CD4-positive, alpha-beta T cell (primary cell): Measurements from ENCODE around the gene GLDN. TPM values are rescaled to one million over a fixed set of nuclear protein-coding genes. Genes with fewer than 3 reads are reported as not detected.

Experiments
- ATAC-seq: fragments of 200-7000 bp; cut with Tn5 transposase; one replicate; pipeline ENCODE4 v1.10.0; 2022; ENCODE audit warnings: mild to moderate bottlenecking; ENCODE audit not compliant: poor library complexity
- CTCF ChIA-PET: fragments of 350-600 bp; sonication (Branson Sonifier 250); formaldehyde crosslinking; loops from one replicate; lab custom pipeline; 2021; ENCODE audit warnings: antibody characterized with exemption, inconsistent platforms; lab: Charles Lee
- POLR2A ChIA-PET: fragments of 350-600 bp; sonication (Branson Sonifier 250); formaldehyde crosslinking; loops from one replicate; lab custom pipeline; 2021; ENCODE audit warnings: antibody characterized with exemption, inconsistent platforms; lab: Charles Lee
- DNase-seq, 14 experiments: peaks; one replicate each; pipeline ENCODE4 v3.0.0-alpha.2; 2013 to 2020; ENCODE audit warnings: mixed read lengths in 2 of 14
- H3K27ac ChIP-seq, 2 donors: one replicate each; pipeline versions ENCODE4 v1.5.1 to v1.7.0; 2013; ENCODE audit warnings: low read length in 2 of 2, low read depth in 1 of 2, mild to moderate bottlenecking in 1 of 2
- H3K27me3 ChIP-seq, 2 experiments: 1 replicate in 1 of 2; 2 replicates in 1 of 2; pipeline versions ENCODE4 v1.6.1 to v1.7.0; 2013; ENCODE audit warnings: low read length in 2 of 2, control low read depth in 1 of 2, mild to moderate bottlenecking in 1 of 2, moderate library complexity in 1 of 2; ENCODE audit not compliant: insufficient read depth in 2 of 2, control insufficient read depth in 1 of 2
- H3K36me3 ChIP-seq: one replicate; pipeline ENCODE4 v1.6.1; 2013; ENCODE audit warnings: low read length, control low read depth; ENCODE audit not compliant: insufficient read depth
- H3K4me1 ChIP-seq: one replicate; pipeline ENCODE4 v1.6.1; 2013; ENCODE audit warnings: low read length, control low read depth; ENCODE audit not compliant: insufficient read depth
- H3K4me3 ChIP-seq: one replicate; pipeline ENCODE4 v1.5.1; 2013; ENCODE audit warnings: mild to moderate bottlenecking, low read length, moderate library complexity
- H3K9me3 ChIP-seq, 2 experiments: 1 replicate in 1 of 2; 2 replicates in 1 of 2; pipeline versions ENCODE4 v1.6.1 to v1.7.0; 2013; ENCODE audit warnings: low read length in 2 of 2, mild to moderate bottlenecking in 2 of 2, control low read depth in 1 of 2, moderate library complexity in 1 of 2; ENCODE audit not compliant: control insufficient read depth in 1 of 2, insufficient read depth in 1 of 2
- H3K27ac Mint-ChIP-seq: one replicate; pipeline ENCODE4 v1.8.0; 2020; ENCODE audit warnings: mixed read lengths
- H3K27me3 Mint-ChIP-seq: one replicate; pipeline ENCODE4 v1.8.0; 2021; ENCODE audit warnings: mixed read lengths
- H3K36me3 Mint-ChIP-seq: one replicate; pipeline ENCODE4 v1.8.0; 2021; ENCODE audit warnings: low read depth, mixed read lengths
- H3K4me1 Mint-ChIP-seq: one replicate; pipeline ENCODE4 v1.8.0; 2021; ENCODE audit warnings: low read depth, mixed read lengths
- H3K4me3 Mint-ChIP-seq: one replicate; pipeline ENCODE4 v1.8.0; 2020; ENCODE audit warnings: mild to moderate bottlenecking, mixed read lengths
- H3K9me3 Mint-ChIP-seq: one replicate; pipeline ENCODE4 v1.8.0; 2020; ENCODE audit warnings: mixed read lengths
- intact Hi-C, 2 experiments: fragments of 100-400 bp; cut with DNase I in 1 of 2; cut with micrococcal nuclease in 1 of 2; formaldehyde crosslinking; loops; one replicate each; pipeline versions ENCODE4 v1.15.1 to v1.9.0; 2023 to 2025; cut with DNase I, micrococcal nuclease
- total RNA-seq, 174 experiments: library from RNA in 2 of 174; stranded (reverse) in 2 of 174; gene quantifications; one replicate each; pipeline ENCODE4 v1.2.3 and lab custom pipeline; 2021 to 2026
- TF ChIP-seq, protein P1 (sequence below): fragments of 200-600 bp; IDR thresholded peaks from one replicate; pipeline ENCODE4 v1.8.0; 2022; ENCODE audit warnings: antibody characterized with exemption, mild to moderate bottlenecking

The GLDN gene
- total RNA-seq, 2 experiments from 2014 or later: not detected

GRCh38 chr15:51374131-51374530 lies 32.7 kb downstream of the GLDN start:
- Histone ChIP-seq H3K9me3 (no peaks in the 10 kb centered on the region), H3K36me3 (no peaks in the 10 kb centered on the region), H3K4me3 (no peak overlapping the region), H3K27me3 (no peaks in the 10 kb centered on the region), H3K27ac (no peak overlapping the region), H3K4me1 (no peaks in the 10 kb centered on the region)
- DNase-seq (no peak), ATAC-seq (no peak)
- H3K9me3 Mint-ChIP-seq: no peaks in the 10 kb centered on the region
- no peaks in the 10 kb centered on the region for H3K27me3 Mint-ChIP-seq
- no peak overlapping the region for H3K4me3 Mint-ChIP-seq
- TF ChIP-seq, protein P1, sequence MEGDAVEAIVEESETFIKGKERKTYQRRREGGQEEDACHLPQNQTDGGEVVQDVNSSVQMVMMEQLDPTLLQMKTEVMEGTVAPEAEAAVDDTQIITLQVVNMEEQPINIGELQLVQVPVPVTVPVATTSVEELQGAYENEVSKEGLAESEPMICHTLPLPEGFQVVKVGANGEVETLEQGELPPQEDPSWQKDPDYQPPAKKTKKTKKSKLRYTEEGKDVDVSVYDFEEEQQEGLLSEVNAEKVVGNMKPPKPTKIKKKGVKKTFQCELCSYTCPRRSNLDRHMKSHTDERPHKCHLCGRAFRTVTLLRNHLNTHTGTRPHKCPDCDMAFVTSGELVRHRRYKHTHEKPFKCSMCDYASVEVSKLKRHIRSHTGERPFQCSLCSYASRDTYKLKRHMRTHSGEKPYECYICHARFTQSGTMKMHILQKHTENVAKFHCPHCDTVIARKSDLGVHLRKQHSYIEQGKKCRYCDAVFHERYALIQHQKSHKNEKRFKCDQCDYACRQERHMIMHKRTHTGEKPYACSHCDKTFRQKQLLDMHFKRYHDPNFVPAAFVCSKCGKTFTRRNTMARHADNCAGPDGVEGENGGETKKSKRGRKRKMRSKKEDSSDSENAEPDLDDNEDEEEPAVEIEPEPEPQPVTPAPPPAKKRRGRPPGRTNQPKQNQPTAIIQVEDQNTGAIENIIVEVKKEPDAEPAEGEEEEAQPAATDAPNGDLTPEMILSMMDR: no peak
- CTCF ChIA-PET: no interaction called here
- H3K27ac Mint-ChIP-seq: no peak overlapping the region
- POLR2A ChIA-PET: no interaction called here
- intact Hi-C loops: no loop called here
- H3K4me1 Mint-ChIP-seq: no peaks in the 10 kb centered on the region
- H3K36me3 Mint-ChIP-seq: no peaks in the 10 kb centered on the region

- Mint-ChIP-seq H3K27me3 (no peaks in the 10 kb centered on the region), H3K4me3 (no peak overlapping the region), H3K4me1 (no peaks in the 10 kb centered on the region), H3K27ac (no peak overlapping the region), H3K36me3 (no peaks in the 10 kb centered on the region), H3K9me3 (no peaks in the 10 kb centered on the region)
- TF ChIP-seq, protein P1: no peak
- no peaks in the 10 kb centered on the region for H3K4me1 ChIP-seq
- intact Hi-C loops: no loop called here
- ATAC-seq (no peak), DNase-seq (no peak)
- no peaks in the 10 kb centered on the region for H3K9me3 ChIP-seq
- ChIA-PET CTCF (no interaction called here), POLR2A (no interaction called here)
- no peak overlapping the region for H3K4me3 ChIP-seq
- H3K27me3 ChIP-seq: no peaks in the 10 kb centered on the region
- H3K36me3 ChIP-seq: no peaks in the 10 kb centered on the region
- no peak overlapping the region for H3K27ac ChIP-seq
Observed at GRCh38 chr15:51375966-51376640, 34.6 kb downstream of the GLDN start.

GRCh38 chr15:51377038-51377786 lies 35.8 kb downstream of the GLDN start:
- CTCF ChIA-PET: no interaction called here
- H3K9me3 Mint-ChIP-seq: no peaks in the 10 kb centered on the region

More at GRCh38 chr15:51377038-51377786, 35.8 kb downstream of the GLDN start:
- Mint-ChIP-seq H3K27me3 (no peaks in the 10 kb centered on the region), H3K4me3 (no peak overlapping the region), H3K36me3 (no peaks in the 10 kb centered on the region), H3K4me1 (no peaks in the 10 kb centered on the region), H3K27ac (no peak overlapping the region)
- ATAC-seq (no peak), DNase-seq (no peak)
- no peaks in the 10 kb centered on the region for H3K4me1 ChIP-seq
- no peaks in the 10 kb centered on the region for H3K9me3 ChIP-seq
- no peak overlapping the region for H3K4me3 ChIP-seq
- POLR2A ChIA-PET: no interaction called here
- TF ChIP-seq, protein P1: no peak
- peaks cover 0 to 4% of the 10 kb centered on the region in 2 experiments for H3K27me3 ChIP-seq
- H3K36me3 ChIP-seq: no peaks in the 10 kb centered on the region
- intact Hi-C loops: no loop called here
- H3K27ac ChIP-seq: no peak overlapping the region
